ENCODE results near the gene DTNBP1.

DTNBP1 gene

GRCh38 chr6:15491255-15491985, 171.4 kb downstream of the DTNBP1 start:
- peak; percentile 71 for DNase-seq
- H3K4me3 Mint-ChIP-seq: no peak overlapping the region

GRCh38 chr6:15490242-15491100, 172.4 kb downstream of the DTNBP1 start:
- no peaks in the 10 kb centered on the region for H3K27me3 Mint-ChIP-seq
- no peaks in the 10 kb centered on the region for H3K9me3 Mint-ChIP-seq
- ATAC-seq: no peak
- H3K4me1 Mint-ChIP-seq: peaks cover 36% of the 10 kb centered on the region
- no peak overlapping the region for H3K4me3 Mint-ChIP-seq
- DNase-seq: no peak
- H3K36me3 Mint-ChIP-seq (ENCODE audit: low read depth): peaks cover 32% of the 10 kb centered on the region
- H3K27ac Mint-ChIP-seq: peak overlapping the region; percentile 5

More at GRCh38 chr6:15491255-15491985, 171.4 kb downstream of the DTNBP1 start:
- Mint-ChIP-seq H3K36me3 (ENCODE audit: low read depth) (peaks cover 39% of the 10 kb centered on the region), H3K9me3 (no peaks in the 10 kb centered on the region), H3K27me3 (no peaks in the 10 kb centered on the region), H3K4me1 (peaks cover 32% of the 10 kb centered on the region), H3K27ac (peak overlapping the region; percentile 34)
- ATAC-seq: peak; percentile 78

- peaks cover 42% of the 10 kb centered on the region for H3K4me1 Mint-ChIP-seq
Observed at GRCh38 chr6:15489261-15489962, 173.4 kb downstream of the DTNBP1 start.

GRCh38 chr6:15487262-15487661, 175.6 kb downstream of the DTNBP1 start:
- Mint-ChIP-seq H3K36me3 (ENCODE audit: low read depth) (peaks cover 27% of the 10 kb centered on the region), H3K9me3 (no peaks in the 10 kb centered on the region), H3K4me1 (peaks cover 47% of the 10 kb centered on the region), H3K27me3 (no peaks in the 10 kb centered on the region), H3K4me3 (no peak overlapping the region), H3K27ac (no peak overlapping the region)
- DNase-seq (no peak), ATAC-seq (no peak)

More at GRCh38 chr6:15489261-15489962, 173.4 kb downstream of the DTNBP1 start:
- no peaks in the 10 kb centered on the region for H3K9me3 Mint-ChIP-seq
- peak overlapping the region; percentile 16 for H3K27ac Mint-ChIP-seq
- peaks cover 28% of the 10 kb centered on the region for H3K36me3 Mint-ChIP-seq (ENCODE audit: low read depth)
- H3K4me3 Mint-ChIP-seq: no peak overlapping the region
- ATAC-seq: no peak
- H3K27me3 Mint-ChIP-seq: no peaks in the 10 kb centered on the region
- no peak for DNase-seq

GRCh38 chr6:15485936-15486335, 176.9 kb downstream of the DTNBP1 start:
- peaks cover 24% of the 10 kb centered on the region for H3K36me3 Mint-ChIP-seq (ENCODE audit: low read depth)
- no peak overlapping the region for H3K27ac Mint-ChIP-seq
- ATAC-seq (no peak), DNase-seq (no peak)
- H3K4me1 Mint-ChIP-seq: peaks cover 46% of the 10 kb centered on the region
- no peaks in the 10 kb centered on the region for H3K27me3 Mint-ChIP-seq
- no peaks in the 10 kb centered on the region for H3K9me3 Mint-ChIP-seq
- H3K4me3 Mint-ChIP-seq: no peak overlapping the region

GRCh38 chr6:15484821-15485220, 178.0 kb downstream of the DTNBP1 start:
- H3K27me3 Mint-ChIP-seq: no peaks in the 10 kb centered on the region
- no peak overlapping the region for H3K27ac Mint-ChIP-seq

GRCh38 chr6:15484140-15484539, 178.7 kb downstream of the DTNBP1 start:
- DNase-seq: no peak
- Mint-ChIP-seq H3K4me1 (peaks cover 40% of the 10 kb centered on the region), H3K27ac (peak overlapping the region; percentile 55), H3K9me3 (no peaks in the 10 kb centered on the region), H3K27me3 (no peaks in the 10 kb centered on the region), H3K36me3 (ENCODE audit: low read depth) (peaks cover 24% of the 10 kb centered on the region), H3K4me3 (no peak overlapping the region)
- no peak for ATAC-seq

More at GRCh38 chr6:15484821-15485220, 178.0 kb downstream of the DTNBP1 start:
- H3K4me1 Mint-ChIP-seq: peaks cover 44% of the 10 kb centered on the region
- no peak for DNase-seq
- H3K9me3 Mint-ChIP-seq: no peaks in the 10 kb centered on the region
- no peak overlapping the region for H3K4me3 Mint-ChIP-seq
- peaks cover 24% of the 10 kb centered on the region for H3K36me3 Mint-ChIP-seq (ENCODE audit: low read depth)
- no peak for ATAC-seq

GRCh38 chr6:15483060-15483459, 179.8 kb downstream of the DTNBP1 start:
- peaks cover 41% of the 10 kb centered on the region for H3K4me1 Mint-ChIP-seq
- ATAC-seq: no peak
- no peak overlapping the region for H3K4me3 Mint-ChIP-seq
- peaks cover 19% of the 10 kb centered on the region for H3K36me3 Mint-ChIP-seq (ENCODE audit: low read depth)
- no peak overlapping the region for H3K27ac Mint-ChIP-seq
- no peaks in the 10 kb centered on the region for H3K27me3 Mint-ChIP-seq
- no peak for DNase-seq
- H3K9me3 Mint-ChIP-seq: no peaks in the 10 kb centered on the region

GRCh38 chr6:15481390-15482291, 181.2 kb downstream of the DTNBP1 start:
- ATAC-seq: peak; percentile 69

GRCh38 chr6:15480525-15480924, 182.3 kb downstream of the DTNBP1 start:
- DNase-seq (no peak), ATAC-seq (no peak)
- Mint-ChIP-seq H3K4me1 (peaks cover 43% of the 10 kb centered on the region), H3K36me3 (ENCODE audit: low read depth) (peaks cover 26% of the 10 kb centered on the region), H3K27ac (no peak overlapping the region), H3K27me3 (no peaks in the 10 kb centered on the region), H3K4me3 (no peak overlapping the region), H3K9me3 (no peaks in the 10 kb centered on the region)

More at GRCh38 chr6:15481390-15482291, 181.2 kb downstream of the DTNBP1 start:
- H3K4me1 Mint-ChIP-seq: peaks cover 46% of the 10 kb centered on the region
- H3K9me3 Mint-ChIP-seq: no peaks in the 10 kb centered on the region
- peak overlapping the region; percentile 19 for H3K4me3 Mint-ChIP-seq
- peak overlapping the region; percentile 63 for H3K27ac Mint-ChIP-seq
- no peaks in the 10 kb centered on the region for H3K27me3 Mint-ChIP-seq
- H3K36me3 Mint-ChIP-seq (ENCODE audit: low read depth): peaks cover 23% of the 10 kb centered on the region
- DNase-seq: peak; percentile 12

- Mint-ChIP-seq H3K4me1 (peaks cover 43% of the 10 kb centered on the region), H3K27ac (no peak overlapping the region), H3K27me3 (no peaks in the 10 kb centered on the region), H3K4me3 (no peak overlapping the region), H3K9me3 (no peaks in the 10 kb centered on the region), H3K36me3 (ENCODE audit: low read depth) (peaks cover 34% of the 10 kb centered on the region)
- no peak for DNase-seq
- ATAC-seq: no peak
Observed at GRCh38 chr6:15479761-15480160, 183.1 kb downstream of the DTNBP1 start.

GRCh38 chr6:15477746-15478145, 185.1 kb downstream of the DTNBP1 start:
- H3K4me1 Mint-ChIP-seq: peaks cover 37% of the 10 kb centered on the region
- DNase-seq (no peak), ATAC-seq (no peak)
- H3K4me3 Mint-ChIP-seq: no peak overlapping the region
- H3K27ac Mint-ChIP-seq: no peak overlapping the region
- H3K27me3 Mint-ChIP-seq: no peaks in the 10 kb centered on the region
- H3K36me3 Mint-ChIP-seq (ENCODE audit: low read depth): peaks cover 47% of the 10 kb centered on the region
- H3K9me3 Mint-ChIP-seq: no peaks in the 10 kb centered on the region

- no peak for DNase-seq
- no peaks in the 10 kb centered on the region for H3K27me3 Mint-ChIP-seq
- H3K36me3 Mint-ChIP-seq (ENCODE audit: low read depth): peaks cover 54% of the 10 kb centered on the region
- no peak overlapping the region for H3K4me3 Mint-ChIP-seq
- peak overlapping the region; percentile 10 for H3K27ac Mint-ChIP-seq
- peaks cover 38% of the 10 kb centered on the region for H3K4me1 Mint-ChIP-seq
- ATAC-seq: no peak
- H3K9me3 Mint-ChIP-seq: no peaks in the 10 kb centered on the region
Observed at GRCh38 chr6:15476631-15477380, 186.0 kb downstream of the DTNBP1 start.

All from activated naive CD8-positive, alpha-beta T cell treated with anti-CD3 and anti-CD28 coated beads, Interleukin-2, amount 50 U/mL, for 24 hours (primary cell).